ENCODE data around the gene HOXC5. TPM values are rescaled to one million over a fixed set of nuclear protein-coding genes. Genes with fewer than 3 reads are reported as not detected.

Gene HOXC5
- total RNA-seq, 2 experiments from 2014 or later = not detected

DNA sequence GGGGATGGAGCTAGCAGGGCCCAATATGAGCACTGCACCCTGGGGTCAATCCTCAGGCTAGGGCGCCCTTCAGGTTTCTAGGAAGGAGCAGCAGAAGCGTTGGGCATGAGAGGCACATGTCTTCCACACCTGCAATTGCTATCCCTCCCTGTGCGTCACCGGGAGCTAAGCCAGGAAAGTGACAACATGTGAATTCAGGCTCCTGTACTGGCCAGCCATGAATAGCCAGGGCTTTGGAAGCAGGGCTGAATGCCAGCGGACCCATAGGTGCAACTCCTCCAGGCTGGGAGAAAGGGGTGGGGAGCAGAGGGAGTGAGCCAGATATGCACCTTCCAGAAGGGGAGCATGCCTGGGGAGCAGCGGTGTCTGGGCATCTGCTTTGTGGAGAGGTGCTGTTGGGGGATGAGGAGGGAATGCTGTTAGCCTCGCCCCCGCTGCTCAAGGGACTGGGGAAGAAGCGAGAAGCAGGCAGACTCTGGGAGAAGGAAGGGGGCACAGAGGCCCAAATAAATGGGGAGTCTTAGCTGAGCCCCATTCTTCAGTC is 6.1 kb downstream of the HOXC5 start:
- Histone ChIP-seq H3K9me3 (ENCODE audit: control insufficient read depth in 1 of 2, insufficient read depth in 1 of 2, low read length in 2 of 2) (peaks cover 0 to 16% of the 10 kb centered on the region in 2 experiments), H3K4me1 (ENCODE audit: insufficient read depth, low read length) (peaks cover 10% of the 10 kb centered on the region), H3K27me3 (ENCODE audit: control insufficient read depth in 1 of 2, insufficient read depth in 2 of 2, low read length in 2 of 2) (peaks cover 86 to 94% of the 10 kb centered on the region in 2 experiments), H3K4me3 (ENCODE audit: low read length) (no peak overlapping the region), H3K36me3 (ENCODE audit: insufficient read depth, low read length) (no peaks in the 10 kb centered on the region), H3K27ac (ENCODE audit: low read depth in 1 of 2, low read length in 2 of 2) (no peak overlapping the region)
- CTCF ChIA-PET = no interaction called here
- Mint-ChIP-seq H3K27ac (no peak overlapping the region), H3K4me1 (ENCODE audit: low read depth) (peaks cover 10% of the 10 kb centered on the region), H3K9me3 (no peaks in the 10 kb centered on the region), H3K4me3 (no peak overlapping the region), H3K27me3 (peaks cover 97% of the 10 kb centered on the region), H3K36me3 (ENCODE audit: low read depth) (no peaks in the 10 kb centered on the region)
- POLR2A ChIA-PET = no interaction called here
- intact Hi-C loops (cut with DNase I, micrococcal nuclease) = no loop called here
- TF ChIP-seq CTCF (IDR thresholded peaks at IDR 0.05) = no peak
- ATAC-seq (ENCODE audit: poor library complexity) (no peak), DNase-seq (no peak)

- H3K9me3 ChIP-seq (ENCODE audit: control insufficient read depth in 1 of 2, insufficient read depth in 1 of 2, low read length in 2 of 2) = peaks cover 0 to 11% of the 10 kb centered on the region in 2 experiments
- peaks cover 4% of the 10 kb centered on the region for H3K4me1 ChIP-seq (ENCODE audit: insufficient read depth, low read length)
- DNase-seq (no peak), ATAC-seq (ENCODE audit: poor library complexity) (no peak)
- Mint-ChIP-seq H3K4me3 (no peak overlapping the region), H3K36me3 (ENCODE audit: low read depth) (no peaks in the 10 kb centered on the region), H3K4me1 (ENCODE audit: low read depth) (peaks cover 11% of the 10 kb centered on the region), H3K27ac (no peak overlapping the region), H3K27me3 (peaks cover 97% of the 10 kb centered on the region), H3K9me3 (no peaks in the 10 kb centered on the region)
- no peak overlapping the region for H3K27ac ChIP-seq (ENCODE audit: low read depth in 1 of 2, low read length in 2 of 2)
- H3K4me3 ChIP-seq (ENCODE audit: low read length) = no peak overlapping the region
- CTCF ChIA-PET = interaction anchor here (0.8 kb wide), 1 partner anchor 12 kb away, joined by 3 read pairs; no protein-coding TSS in a partner anchor
- intact Hi-C loops (cut with DNase I, micrococcal nuclease) = no loop called here
- POLR2A ChIA-PET = no interaction called here
- peaks cover 86 to 94% of the 10 kb centered on the region in 2 experiments for H3K27me3 ChIP-seq (ENCODE audit: control insufficient read depth in 1 of 2, insufficient read depth in 2 of 2, low read length in 2 of 2)
- TF ChIP-seq CTCF (IDR thresholded peaks at IDR 0.05) = no peak
- H3K36me3 ChIP-seq (ENCODE audit: insufficient read depth, low read length) = no peaks in the 10 kb centered on the region
These were observed 6.7 kb downstream of the HOXC5 start for GRCh38 chr12:54039417-54040147.

- H3K9me3 ChIP-seq (ENCODE audit: control insufficient read depth in 1 of 2, insufficient read depth in 1 of 2, low read length in 2 of 2) = peaks cover 0 to 7% of the 10 kb centered on the region in 2 experiments
- H3K36me3 ChIP-seq (ENCODE audit: insufficient read depth, low read length) = no peaks in the 10 kb centered on the region
- Mint-ChIP-seq H3K9me3 (no peaks in the 10 kb centered on the region), H3K27ac (no peak overlapping the region), H3K4me3 (no peak overlapping the region), H3K27me3 (peaks cover 97% of the 10 kb centered on the region), H3K36me3 (ENCODE audit: low read depth) (no peaks in the 10 kb centered on the region), H3K4me1 (ENCODE audit: low read depth) (peaks cover 8% of the 10 kb centered on the region)
- no peak overlapping the region for H3K27ac ChIP-seq (ENCODE audit: low read depth in 1 of 2, low read length in 2 of 2)
- CTCF ChIA-PET = interaction anchor here (0.8 kb wide), 1 partner anchor 12 kb away, joined by 3 read pairs; no protein-coding TSS in a partner anchor
- DNase-seq (no peak), ATAC-seq (ENCODE audit: poor library complexity) (no peak)
- POLR2A ChIA-PET = no interaction called here
- H3K4me1 ChIP-seq (ENCODE audit: insufficient read depth, low read length) = no peaks in the 10 kb centered on the region
- TF ChIP-seq CTCF (IDR thresholded peaks at IDR 0.05) = no peak
- peaks cover 85 to 94% of the 10 kb centered on the region in 2 experiments for H3K27me3 ChIP-seq (ENCODE audit: control insufficient read depth in 1 of 2, insufficient read depth in 2 of 2, low read length in 2 of 2)
- no peak overlapping the region for H3K4me3 ChIP-seq (ENCODE audit: low read length)
- intact Hi-C loops (cut with DNase I, micrococcal nuclease) = no loop called here
These were observed 7.3 kb downstream of the HOXC5 start for GRCh38 chr12:54040148-54040494.
